Astrocyte (in vitro differentiated cells and primary cell): Measurements from ENCODE around the gene ADARB2. TPM values are rescaled to one million over a fixed set of nuclear protein-coding genes. Genes with fewer than 3 reads are reported as not detected.

ENCODE experiments used
- DNase-seq: peaks from one replicate; pipeline ENCODE4 v3.0.0-alpha.2; 2010; ENCODE audit warnings: low read depth
- FAIRE-seq: peaks from 2 replicates; lab custom pipeline; 2011; peaks lifted over from hg19 to GRCh38; lab: Jason Lieb, UNC
- H2AFZ ChIP-seq: 2 replicates; pipeline ENCODE4 v1.6.0; 2012; ENCODE audit warnings: low read depth, low read length, inconsistent platforms
- H3K27ac ChIP-seq: 2 replicates; pipeline ENCODE4 v1.5.1; 2011; ENCODE audit warnings: low read depth, low read length, inconsistent platforms
- H3K27me3 ChIP-seq: 2 replicates; pipeline ENCODE4 v1.6.0; 2011; ENCODE audit warnings: low read length, inconsistent platforms; ENCODE audit not compliant: insufficient read depth
- H3K36me3 ChIP-seq: 2 replicates; pipeline ENCODE4 v1.5.1; 2011; ENCODE audit warnings: low read length, inconsistent platforms; ENCODE audit not compliant: insufficient read depth
- H3K4me1 ChIP-seq: 2 replicates; pipeline ENCODE4 v1.5.1; 2011; ENCODE audit warnings: low read length, inconsistent platforms; ENCODE audit not compliant: insufficient read depth
- H3K4me2 ChIP-seq: 2 replicates; pipeline ENCODE4 v1.6.0; 2012; ENCODE audit warnings: low read length, inconsistent platforms
- H3K4me3 ChIP-seq: 2 replicates; pipeline ENCODE4 v1.5.1; 2011; ENCODE audit warnings: low read depth, mild to moderate bottlenecking, low read length, inconsistent platforms; ENCODE audit not compliant: insufficient read depth
- H3K79me2 ChIP-seq: 2 replicates; pipeline ENCODE4 v1.6.0; 2012; ENCODE audit warnings: mild to moderate bottlenecking, low read length, inconsistent platforms; ENCODE audit not compliant: insufficient read depth
- H3K9ac ChIP-seq: 2 replicates; pipeline ENCODE4 v1.6.0; 2012; ENCODE audit warnings: mild to moderate bottlenecking, low read length, inconsistent platforms
- H3K9me3 ChIP-seq: 2 replicates; pipeline ENCODE4 v1.5.1; 2012; ENCODE audit warnings: low read depth, mild to moderate bottlenecking, low read length, inconsistent platforms; ENCODE audit not compliant: insufficient read depth
- H4K20me1 ChIP-seq: 2 replicates; pipeline ENCODE4 v1.6.0; 2012; ENCODE audit warnings: low read length, inconsistent platforms; ENCODE audit not compliant: insufficient read depth
- H3K27ac Mint-ChIP-seq: one replicate; pipeline ENCODE4 v1.8.0; 2021; ENCODE audit warnings: mild to moderate bottlenecking, mixed read lengths; ENCODE audit not compliant: unreplicated experiment
- H3K27me3 Mint-ChIP-seq: one replicate; pipeline ENCODE4 v1.8.0; 2021; ENCODE audit warnings: low read depth, mixed read lengths; ENCODE audit not compliant: unreplicated experiment
- H3K36me3 Mint-ChIP-seq: one replicate; pipeline ENCODE4 v1.8.0; 2021; ENCODE audit warnings: low read depth, mixed read lengths; ENCODE audit not compliant: unreplicated experiment
- H3K4me1 Mint-ChIP-seq: one replicate; pipeline ENCODE4 v1.8.0; 2021; ENCODE audit warnings: low read depth, mixed read lengths; ENCODE audit not compliant: unreplicated experiment
- H3K4me3 Mint-ChIP-seq: one replicate; pipeline ENCODE4 v1.8.0; 2021; ENCODE audit warnings: mild to moderate bottlenecking, moderate library complexity, mixed read lengths; ENCODE audit not compliant: unreplicated experiment
- H3K9me3 Mint-ChIP-seq: one replicate; pipeline ENCODE4 v1.8.0; 2021; ENCODE audit warnings: mild to moderate bottlenecking, mixed read lengths; ENCODE audit not compliant: unreplicated experiment
- EZH2 ChIP-seq: IDR thresholded peaks from 2 replicates; pipeline ENCODE4 v1.6.1; 2012; ENCODE audit warnings: mild to moderate bottlenecking, low read length, inconsistent platforms; ENCODE audit not compliant: insufficient read depth
- total RNA-seq: library from RNA; stranded (reverse); gene quantifications from 2 replicates; pipeline ENCODE4 v1.2.1, GENCODE V29; 2021
- TF ChIP-seq, protein P1 (sequence below): IDR thresholded peaks from 2 replicates; pipeline ENCODE4 v1.5.1; 2011; ENCODE audit warnings: low read depth, mild to moderate bottlenecking, inconsistent platforms, low read length, moderate library complexity; ENCODE audit not compliant: insufficient read depth

ADARB2 gene
- total RNA-seq, 1 donor from 2014 or later, result 0.18 TPM

DNA sequence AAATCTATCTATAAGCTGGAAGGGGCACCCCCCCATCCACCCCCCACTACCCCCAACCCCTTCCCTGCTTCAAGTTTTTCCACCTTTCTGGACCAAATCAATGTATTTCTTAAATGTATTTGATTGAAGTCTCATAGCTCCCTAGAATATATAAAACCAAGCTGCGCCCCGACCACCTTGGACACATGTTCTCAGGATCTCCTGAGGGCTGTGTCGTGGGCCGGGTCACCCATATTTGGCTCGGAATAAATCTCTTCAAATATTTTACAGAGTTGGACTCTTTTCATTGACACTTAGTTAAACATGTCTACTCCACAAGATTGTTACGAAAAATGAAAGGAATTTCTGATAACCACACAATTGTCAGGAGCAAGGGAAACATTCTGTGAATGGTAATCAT lies 215.6 kb downstream of the ADARB2 start:
- no peaks in the 10 kb centered on the region for H3K36me3 ChIP-seq
- Mint-ChIP-seq H3K9me3 (no peaks in the 10 kb centered on the region), H3K4me1 (peaks cover 18% of the 10 kb centered on the region), H3K4me3 (no peak overlapping the region), H3K27me3 (peaks cover 10% of the 10 kb centered on the region), H3K27ac (peak overlapping the region; percentile 73), H3K36me3 (no peaks in the 10 kb centered on the region)
- H3K9ac ChIP-seq, result no peak overlapping the region
- FAIRE-seq (no peak), DNase-seq (no peak)
- no peak overlapping the region for H3K4me2 ChIP-seq
- no peaks in the 10 kb centered on the region for H4K20me1 ChIP-seq
- H3K27me3 ChIP-seq, result no peaks in the 10 kb centered on the region
- TF ChIP-seq, protein P1, sequence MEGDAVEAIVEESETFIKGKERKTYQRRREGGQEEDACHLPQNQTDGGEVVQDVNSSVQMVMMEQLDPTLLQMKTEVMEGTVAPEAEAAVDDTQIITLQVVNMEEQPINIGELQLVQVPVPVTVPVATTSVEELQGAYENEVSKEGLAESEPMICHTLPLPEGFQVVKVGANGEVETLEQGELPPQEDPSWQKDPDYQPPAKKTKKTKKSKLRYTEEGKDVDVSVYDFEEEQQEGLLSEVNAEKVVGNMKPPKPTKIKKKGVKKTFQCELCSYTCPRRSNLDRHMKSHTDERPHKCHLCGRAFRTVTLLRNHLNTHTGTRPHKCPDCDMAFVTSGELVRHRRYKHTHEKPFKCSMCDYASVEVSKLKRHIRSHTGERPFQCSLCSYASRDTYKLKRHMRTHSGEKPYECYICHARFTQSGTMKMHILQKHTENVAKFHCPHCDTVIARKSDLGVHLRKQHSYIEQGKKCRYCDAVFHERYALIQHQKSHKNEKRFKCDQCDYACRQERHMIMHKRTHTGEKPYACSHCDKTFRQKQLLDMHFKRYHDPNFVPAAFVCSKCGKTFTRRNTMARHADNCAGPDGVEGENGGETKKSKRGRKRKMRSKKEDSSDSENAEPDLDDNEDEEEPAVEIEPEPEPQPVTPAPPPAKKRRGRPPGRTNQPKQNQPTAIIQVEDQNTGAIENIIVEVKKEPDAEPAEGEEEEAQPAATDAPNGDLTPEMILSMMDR, result no peak
- no peak for TF ChIP-seq EZH2
- peaks cover 30% of the 10 kb centered on the region for H3K9me3 ChIP-seq
- H3K4me1 ChIP-seq, result no peaks in the 10 kb centered on the region
- H3K4me3 ChIP-seq, result no peak overlapping the region
- no peak overlapping the region for H3K27ac ChIP-seq
- no peak overlapping the region for H2AFZ ChIP-seq
- no peaks in the 10 kb centered on the region for H3K79me2 ChIP-seq

DNA sequence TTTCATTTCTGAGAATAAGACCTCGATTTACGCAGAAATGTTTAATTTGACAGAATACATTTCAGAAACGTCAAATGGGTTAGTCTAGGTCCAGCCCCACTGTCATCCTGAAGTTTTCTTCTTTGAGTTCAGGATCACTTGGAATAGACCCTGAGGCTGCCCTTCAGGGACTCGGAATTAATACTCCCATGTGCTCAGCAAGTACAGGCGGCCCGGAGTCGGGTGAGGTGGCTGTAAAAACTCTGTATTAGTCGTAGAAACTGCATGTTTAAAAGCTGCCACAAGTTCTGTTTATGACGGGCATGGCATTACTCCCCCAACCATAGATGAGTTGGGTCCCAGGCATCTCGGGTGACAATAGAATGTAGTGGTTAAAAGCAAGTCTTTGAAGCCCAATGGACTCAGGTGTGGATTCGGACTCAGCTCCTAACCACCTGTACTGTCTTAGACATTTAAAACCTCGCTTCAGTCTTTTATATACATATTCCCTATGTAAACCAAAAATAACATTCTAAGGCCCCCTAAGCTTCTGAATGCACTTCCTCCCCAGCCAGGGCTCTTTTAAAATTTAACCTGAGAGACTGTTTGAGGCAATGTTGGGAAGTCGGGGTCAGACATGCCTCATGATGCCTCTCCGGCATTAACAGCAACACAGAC lies 216.3 kb downstream of the ADARB2 start:
- Mint-ChIP-seq H3K4me3 (no peak overlapping the region), H3K9me3 (no peaks in the 10 kb centered on the region)

More for the DNA sequence above, 216.3 kb downstream of the ADARB2 start:
- H3K36me3 ChIP-seq, result no peaks in the 10 kb centered on the region
- DNase-seq, result no peak
- no peak overlapping the region for H3K27ac ChIP-seq
- no peaks in the 10 kb centered on the region for H3K79me2 ChIP-seq
- H3K27me3 ChIP-seq, result no peaks in the 10 kb centered on the region
- no peak overlapping the region for H3K9ac ChIP-seq
- peaks cover 32% of the 10 kb centered on the region for H3K9me3 ChIP-seq
- no peaks in the 10 kb centered on the region for H3K36me3 Mint-ChIP-seq
- no peak for FAIRE-seq
- no peak overlapping the region for H3K4me2 ChIP-seq
- TF ChIP-seq, protein P1, result no peak
- TF ChIP-seq EZH2, result no peak
- H4K20me1 ChIP-seq, result no peaks in the 10 kb centered on the region
- peaks cover 14% of the 10 kb centered on the region for H3K27me3 Mint-ChIP-seq
- peaks cover 20% of the 10 kb centered on the region for H3K4me1 Mint-ChIP-seq
- H3K4me3 ChIP-seq, result no peak overlapping the region
- no peak overlapping the region for H3K27ac Mint-ChIP-seq
- no peak overlapping the region for H2AFZ ChIP-seq
- no peaks in the 10 kb centered on the region for H3K4me1 ChIP-seq
